GM19023 (cell line): Measurements from ENCODE around the gene C3AR1.
A peak's percentile ranks its signal among the peaks of the same experiment; 100 is the strongest.
"Not testable (repeated sequence)": the region's sequence is repeated elsewhere in the genome, so short reads cannot be mapped to it uniquely, and the experiment has no call there.

ENCODE experiments used
- ATAC-seq: cut with Tn5 transposase; IDR thresholded peaks from one replicate; pipeline ENCODE4 v1.9.1; 2021; ENCODE audit warnings: mild to moderate bottlenecking, moderate library complexity; ENCODE audit not compliant: unreplicated experiment

C3AR1 gene

DNA sequence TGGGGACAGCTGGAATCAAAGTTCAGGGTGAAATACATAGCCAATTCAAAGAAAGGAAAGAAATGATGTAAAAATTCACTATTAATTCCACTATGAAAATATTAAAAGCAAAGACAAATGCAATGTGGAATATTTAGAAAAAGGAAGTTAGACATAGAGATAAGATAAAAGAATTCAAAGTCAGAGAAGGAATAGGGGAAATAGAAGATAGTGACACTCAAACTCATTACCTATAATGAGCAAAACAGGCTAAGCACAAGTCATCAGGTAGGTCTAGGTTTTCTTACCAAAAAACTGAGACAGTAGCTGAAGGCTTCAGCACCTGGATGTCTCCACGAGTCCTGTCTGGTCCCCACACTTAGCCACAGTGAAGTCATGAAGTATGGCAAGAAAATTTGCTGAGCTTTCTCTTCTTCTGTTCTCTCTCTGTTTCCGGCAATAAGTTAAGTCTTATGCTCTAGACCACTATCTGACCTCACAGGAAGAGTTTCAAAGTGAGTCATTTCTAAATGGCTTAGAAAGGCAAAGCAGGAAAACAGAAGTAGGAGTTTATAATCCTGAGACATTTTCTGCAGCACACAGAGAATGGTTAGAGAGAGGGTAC is at the start of gene C3AR1:
Gene C3AR1, minus strand, starts transcription at position 369 of the 604 bp plus-strand sequence. CDS start 6,174 bp downstream, outside the sequence.
- no peak for ATAC-seq

DNA sequence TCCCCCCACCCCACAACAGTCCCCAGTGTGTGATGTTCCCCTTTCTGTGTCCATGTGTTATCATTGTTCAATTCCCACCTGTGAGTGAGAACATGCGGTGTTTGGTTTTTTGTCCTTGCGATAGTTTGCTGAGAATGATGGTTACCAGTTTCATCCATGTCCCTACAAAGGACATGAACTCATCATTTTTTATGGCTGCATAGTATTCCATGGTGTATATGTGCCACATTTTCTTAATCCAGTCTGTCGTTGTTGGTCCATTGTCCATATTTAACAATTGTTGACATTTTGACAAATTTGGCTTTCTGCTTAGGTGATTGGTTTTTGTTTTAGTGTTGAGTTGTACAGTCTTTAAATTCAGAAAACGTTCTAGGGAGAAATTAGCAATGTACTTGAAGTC is 47.0 kb upstream of the C3AR1 start:
- ATAC-seq, result not testable (repeated sequence)

DNA sequence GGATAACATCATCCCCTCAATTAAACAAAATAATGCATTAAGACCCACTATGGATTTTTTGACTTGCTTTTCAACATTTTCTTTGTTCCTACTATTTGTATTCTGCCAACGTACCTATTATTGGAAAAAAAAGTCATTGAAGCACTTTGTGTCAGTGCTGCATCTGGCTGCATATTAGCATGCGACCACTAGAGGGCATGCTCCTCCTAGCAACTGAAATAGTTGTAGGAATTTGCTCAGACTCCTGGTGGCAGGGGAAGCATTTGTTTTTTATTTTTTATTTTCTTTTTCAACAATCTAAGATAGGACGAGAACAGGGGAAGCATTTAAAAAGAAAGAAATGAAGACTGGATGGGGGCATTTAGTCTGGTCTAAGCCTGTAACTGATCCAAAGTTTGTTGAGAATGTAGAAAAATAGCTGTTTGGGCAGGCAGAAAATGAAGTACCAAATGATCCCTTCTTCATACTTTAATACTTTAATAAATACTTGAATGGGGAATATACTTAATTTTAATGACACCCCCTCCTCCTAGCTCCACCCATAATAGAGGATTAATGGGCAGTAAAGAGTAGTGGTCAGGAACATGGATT is 42.7 kb upstream of the C3AR1 start:
- no peak for ATAC-seq

DNA sequence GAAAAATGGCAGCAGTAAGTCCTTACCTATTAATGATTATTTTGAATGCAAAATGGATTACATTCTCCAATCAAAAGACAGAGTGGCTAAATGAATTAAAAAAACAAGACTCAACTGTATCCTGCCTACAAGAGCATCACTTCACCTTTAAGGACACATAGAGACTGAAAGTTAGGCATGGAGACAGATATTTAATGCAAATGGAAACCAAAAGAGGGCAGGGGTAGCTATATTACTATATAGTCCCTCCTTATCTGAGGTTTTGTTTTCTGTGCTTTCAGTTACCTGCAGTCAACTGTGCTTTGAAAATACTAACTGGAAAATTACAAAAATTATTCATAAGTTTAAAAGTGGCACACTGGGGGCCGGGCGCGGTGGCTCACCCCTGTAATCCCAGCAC is 33.1 kb upstream of the C3AR1 start:
- ATAC-seq, result no peak

DNA sequence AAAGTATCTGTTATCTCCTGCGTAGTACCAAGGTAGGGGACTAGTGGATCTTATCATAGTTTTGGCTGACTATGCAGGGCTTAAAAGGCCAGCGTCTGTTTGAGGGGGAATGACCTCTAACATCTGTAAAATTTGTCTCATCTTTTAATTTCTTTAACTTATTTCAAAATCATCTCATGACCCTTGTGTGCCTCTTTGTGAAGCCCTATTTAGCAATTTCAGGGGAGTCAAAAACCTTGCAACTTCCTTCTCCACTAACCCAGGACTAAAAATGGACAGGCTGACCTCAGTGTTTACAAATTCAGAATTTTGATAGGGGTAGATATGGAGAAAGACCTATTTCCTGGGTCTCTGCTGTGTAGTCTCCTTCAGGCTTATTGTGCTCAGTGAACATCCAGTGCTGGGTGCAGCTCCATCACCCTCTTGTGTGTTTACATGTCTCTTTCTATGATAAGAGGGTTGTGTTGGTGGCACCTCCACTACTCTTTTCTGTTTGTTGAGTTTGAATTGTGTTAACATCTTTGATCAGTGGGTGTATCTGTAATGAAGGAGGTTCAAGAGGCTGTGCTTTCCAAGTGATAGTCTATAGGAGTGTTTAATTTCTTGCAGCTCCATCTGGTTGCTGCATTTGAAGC is 30.2 kb upstream of the C3AR1 start:
- ATAC-seq, result no peak

DNA sequence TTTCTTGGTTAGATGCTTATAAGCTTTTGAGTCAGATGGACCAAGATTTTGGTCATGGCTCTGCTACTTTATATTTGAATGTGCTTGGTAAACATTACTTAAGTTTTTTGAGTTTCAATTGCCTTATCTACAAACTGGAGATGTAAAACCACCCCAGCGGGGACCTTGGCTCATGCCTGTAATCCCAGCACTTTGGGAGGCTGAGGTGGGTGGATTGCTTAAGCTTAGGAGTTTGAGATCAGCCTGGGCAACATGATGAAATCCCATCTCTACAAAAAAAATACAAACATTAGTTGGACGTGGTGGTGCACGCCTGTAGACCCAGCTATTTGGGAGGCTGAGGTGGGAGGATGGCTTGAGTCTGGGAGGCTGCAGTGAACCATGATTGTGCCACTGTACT is 27.1 kb upstream of the C3AR1 start:
- no peak for ATAC-seq

DNA sequence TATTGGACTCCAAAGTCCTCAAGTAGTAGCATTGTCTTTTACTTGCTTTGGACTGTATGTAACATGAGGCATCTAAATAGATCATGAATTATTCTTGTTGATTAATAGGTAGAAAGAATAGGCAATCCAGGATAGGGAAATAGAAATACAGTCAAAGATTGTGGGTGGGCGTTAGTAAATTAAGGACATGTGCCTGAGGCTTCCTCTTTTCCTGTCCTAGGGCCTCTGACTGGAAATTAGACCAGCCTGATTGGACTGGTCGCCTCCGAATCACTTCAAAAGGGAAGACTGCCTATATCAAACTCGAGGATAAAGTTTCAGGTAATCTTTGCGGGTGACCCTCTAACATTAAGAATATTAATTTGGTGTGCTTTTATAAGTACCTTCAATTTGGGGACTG is 23.6 kb upstream of the C3AR1 start:
- ATAC-seq, result no peak

DNA sequence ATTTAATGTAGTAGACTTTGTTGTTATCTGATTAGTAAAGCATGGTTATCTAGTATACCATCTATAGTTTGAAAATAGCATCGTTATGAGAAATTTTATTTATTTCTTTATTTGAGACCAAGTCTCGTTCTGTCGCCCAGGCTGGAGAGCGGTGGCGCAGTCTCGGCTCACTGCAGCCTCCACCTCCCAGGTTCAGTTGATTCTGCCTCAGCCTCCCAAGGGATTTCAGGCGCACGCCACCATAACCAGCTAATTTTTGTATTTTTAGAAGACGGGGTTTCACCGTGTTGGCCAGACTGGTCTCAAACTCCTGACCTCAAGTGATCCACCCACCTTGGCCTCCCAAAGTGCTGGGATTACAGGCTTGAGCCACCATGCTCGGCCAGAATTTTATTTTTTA is 23.1 kb upstream of the C3AR1 start:
- ATAC-seq, result not testable (repeated sequence)

DNA sequence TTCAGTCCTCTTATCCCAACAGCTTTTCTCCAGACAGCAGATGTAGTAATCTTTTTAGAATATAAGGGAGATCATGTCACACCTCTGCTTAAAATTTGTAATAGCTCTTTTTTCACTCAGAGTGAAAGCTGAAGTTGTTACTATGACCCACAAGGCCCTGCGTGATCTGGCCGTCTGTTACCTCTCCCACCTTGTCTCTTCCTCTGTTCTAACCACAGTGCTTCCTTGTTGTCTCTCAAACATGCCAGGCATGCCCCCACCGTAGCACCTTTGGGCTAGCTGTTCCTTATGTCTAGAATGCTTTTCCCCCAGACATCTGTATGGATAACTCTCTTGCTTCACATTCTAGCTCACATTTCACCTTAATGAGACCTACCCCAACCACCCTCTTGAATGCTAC is 22.4 kb upstream of the C3AR1 start:
- ATAC-seq, result peak; percentile 63

DNA sequence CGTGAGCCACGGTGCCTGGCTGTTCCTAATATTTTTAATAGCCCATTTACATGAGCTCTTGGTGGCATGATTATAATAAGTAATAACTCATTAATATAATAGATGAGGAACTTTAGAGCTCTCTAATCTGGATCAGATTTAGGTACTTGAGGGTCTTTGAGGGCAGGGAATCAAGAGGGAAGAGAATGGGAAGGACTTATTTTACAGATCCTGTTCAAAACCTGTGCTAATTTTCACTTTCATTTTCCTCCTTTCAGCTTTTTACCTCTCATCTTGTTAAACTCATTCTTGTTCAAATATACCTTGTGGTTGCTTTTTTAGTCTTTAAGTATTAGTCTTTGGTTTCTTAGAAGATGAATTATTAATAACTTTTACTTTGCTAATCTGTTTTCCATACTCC is 21.5 kb upstream of the C3AR1 start:
- no peak for ATAC-seq

DNA sequence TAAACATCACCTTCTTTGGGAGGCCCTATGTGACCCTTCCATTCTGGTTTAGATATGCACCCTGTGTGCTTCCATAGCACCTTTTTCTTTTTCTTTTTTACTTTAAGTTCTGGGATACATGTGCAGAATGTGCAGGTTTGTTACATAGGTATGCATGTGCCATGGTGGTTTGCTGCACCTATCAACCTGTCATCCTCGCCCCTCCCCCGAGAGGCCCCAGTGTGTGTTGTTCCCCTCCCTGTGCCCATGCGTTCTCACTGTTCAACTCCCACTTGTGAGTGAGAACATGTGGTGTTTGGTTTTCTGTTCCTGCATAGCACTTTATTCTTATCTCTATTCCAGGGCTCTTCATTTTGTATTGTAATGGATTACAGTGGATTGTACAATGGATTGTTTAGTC is 18.2 kb upstream of the C3AR1 start:
- ATAC-seq, result not testable (repeated sequence)

DNA sequence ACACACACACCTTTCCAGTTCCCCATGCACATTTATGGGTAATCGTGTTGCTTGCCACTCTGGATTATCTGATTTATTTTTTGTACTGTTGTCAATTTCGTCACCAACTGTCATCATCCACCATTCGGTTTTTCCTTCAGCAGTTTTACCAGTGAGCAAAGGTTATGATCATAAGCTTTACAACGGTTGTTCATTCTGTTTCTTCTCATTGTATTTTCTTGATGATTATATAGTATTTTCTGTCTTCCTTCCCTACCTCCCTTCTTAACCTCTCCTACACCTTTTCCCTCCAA is 16.6 kb upstream of the C3AR1 start:
- no peak for ATAC-seq

DNA sequence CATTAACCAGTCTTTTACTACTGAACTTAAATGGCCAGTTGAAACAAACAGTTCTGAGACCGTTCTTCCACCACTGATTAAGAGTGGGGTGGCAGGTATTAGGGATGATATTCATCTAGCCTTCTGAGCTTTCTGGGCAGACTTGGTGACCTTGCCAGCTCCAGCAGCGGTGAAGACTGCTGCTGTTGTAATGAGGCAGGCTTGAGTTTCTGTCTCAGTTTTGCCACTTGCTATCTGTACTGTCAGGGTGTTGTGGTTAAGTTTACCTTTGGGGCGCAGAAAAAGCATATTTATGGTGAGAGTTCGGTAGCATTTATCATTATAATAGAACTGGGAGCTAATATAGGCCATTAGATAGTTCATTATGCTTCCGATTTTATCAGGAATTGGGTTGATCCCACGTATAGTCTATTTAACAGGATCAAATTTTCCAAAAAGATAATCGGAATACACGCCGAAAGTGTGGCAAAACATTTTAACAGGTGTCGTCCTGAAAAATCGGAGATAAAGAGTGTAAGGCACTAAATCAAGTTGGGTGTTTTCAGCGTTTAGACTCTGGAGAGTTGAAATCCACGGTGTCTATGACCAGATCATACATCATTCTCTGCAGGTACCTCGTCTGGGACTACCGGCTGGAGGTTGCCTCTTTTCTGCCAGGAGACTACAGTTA is 15.2 kb upstream of the C3AR1 start:
- peak; percentile 35 for ATAC-seq

DNA sequence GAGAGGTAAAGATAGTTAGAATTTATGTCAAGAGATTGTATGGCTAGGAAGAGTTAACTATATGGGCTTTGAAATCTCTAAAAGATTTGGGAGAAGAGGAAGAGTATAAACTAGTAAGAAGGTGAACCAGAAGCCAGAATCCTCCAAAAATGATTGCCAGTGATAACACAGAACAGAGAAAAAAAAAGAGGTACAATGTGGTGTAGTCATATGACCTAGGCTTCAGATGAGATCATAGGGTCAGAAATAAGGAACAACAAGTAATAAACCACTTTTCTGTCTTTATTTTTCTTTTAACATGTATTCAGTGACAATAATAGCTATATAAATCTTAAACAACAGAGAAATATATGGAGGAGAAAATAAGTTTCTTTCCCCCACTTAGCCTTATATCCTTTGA is 14.0 kb upstream of the C3AR1 start:
- ATAC-seq, result no peak

DNA sequence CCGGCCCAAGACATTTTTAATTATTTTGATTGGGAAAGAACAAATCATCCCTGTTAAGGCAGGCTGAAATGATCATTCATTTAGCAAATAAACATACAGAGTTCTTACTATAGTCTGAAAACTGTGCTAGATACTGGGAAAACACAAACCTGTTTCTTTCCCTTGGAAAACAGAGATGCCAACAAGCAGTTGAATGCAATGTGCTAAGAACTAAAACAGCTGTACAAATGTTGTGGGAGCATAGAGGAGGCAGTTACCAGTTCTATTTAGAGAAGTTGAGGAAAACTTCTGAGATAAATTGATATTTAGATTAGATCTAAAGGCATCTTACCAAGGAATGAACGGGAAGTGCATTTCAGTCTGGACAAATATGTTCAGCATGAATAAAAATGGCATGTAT is 12.8 kb upstream of the C3AR1 start:
- ATAC-seq, result no peak

DNA sequence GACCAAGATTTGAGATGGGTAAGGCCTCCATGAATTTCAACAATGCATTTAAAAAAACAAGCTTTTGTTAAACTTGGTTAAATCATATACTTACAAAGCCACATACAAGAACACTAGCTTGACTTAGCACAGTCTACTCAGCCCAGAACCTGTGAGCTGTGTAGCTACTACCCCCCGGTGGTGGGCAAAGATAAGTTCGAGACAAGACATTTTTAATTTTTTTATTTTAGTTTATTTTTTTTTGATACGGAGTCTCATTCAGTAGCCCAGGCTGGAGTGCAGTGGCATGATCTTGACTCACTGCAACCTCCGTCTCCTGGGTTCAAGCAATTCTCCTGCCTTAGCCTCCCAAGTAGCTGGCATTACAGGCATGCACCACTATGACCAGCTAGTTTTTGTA is 12.2 kb upstream of the C3AR1 start:
- no peak for ATAC-seq

DNA sequence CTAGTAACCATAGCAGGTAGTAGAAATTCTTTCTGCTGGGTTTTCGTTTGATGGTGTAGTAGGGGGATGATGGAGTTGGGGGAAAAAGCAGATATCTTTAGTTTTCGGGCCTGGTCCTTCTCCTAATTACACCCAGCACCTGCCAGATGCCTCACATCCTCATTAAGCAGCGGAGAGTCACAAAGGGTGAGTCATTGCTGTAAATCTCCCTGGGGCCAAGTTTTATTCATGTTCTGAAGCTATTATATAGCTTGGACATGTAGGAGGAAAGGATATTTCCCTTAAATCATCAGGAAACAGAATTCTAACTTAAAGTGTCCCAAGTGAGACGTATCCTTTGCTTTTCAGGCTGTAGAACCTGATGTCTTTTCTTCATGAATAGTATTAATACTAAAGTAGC is 11.0 kb upstream of the C3AR1 start:
- no peak for ATAC-seq

DNA sequence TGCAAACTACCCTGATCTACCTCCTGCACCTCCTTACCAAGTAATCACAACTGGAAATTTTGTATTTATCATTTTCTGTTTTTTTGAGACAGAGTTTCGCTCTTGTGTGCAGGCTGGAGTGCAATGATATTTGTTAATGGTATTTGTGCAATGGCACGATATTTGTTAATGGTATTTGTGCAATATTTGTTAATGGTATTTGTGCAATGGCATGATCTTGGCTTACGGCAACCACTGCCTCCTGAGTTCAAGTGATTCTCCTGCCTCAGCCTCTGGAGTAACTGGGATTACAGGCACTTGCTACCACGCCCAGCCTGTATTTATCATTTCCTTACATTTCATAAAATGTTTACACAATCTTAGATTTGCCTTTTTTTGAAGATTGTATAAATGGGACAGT is 10.2 kb upstream of the C3AR1 start:
- no peak for ATAC-seq

DNA sequence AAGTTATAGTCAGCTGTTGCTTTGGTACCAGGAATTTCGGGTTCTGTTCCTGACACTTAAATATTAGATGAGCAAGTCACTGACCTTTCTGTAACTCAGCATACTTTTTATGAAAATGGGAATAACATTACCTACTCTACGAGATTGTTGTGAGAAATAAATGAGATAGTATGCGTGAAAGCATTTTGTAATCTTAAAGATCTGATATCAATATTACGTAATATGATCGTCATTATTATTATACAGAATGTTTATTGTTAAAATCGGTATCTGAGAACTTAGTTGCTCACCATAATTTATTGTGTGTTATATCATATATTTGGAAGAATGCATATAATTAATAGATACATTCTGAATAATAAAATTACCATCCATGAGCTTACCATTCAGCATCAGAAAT is 9.8 kb upstream of the C3AR1 start:
- ATAC-seq, result no peak

DNA sequence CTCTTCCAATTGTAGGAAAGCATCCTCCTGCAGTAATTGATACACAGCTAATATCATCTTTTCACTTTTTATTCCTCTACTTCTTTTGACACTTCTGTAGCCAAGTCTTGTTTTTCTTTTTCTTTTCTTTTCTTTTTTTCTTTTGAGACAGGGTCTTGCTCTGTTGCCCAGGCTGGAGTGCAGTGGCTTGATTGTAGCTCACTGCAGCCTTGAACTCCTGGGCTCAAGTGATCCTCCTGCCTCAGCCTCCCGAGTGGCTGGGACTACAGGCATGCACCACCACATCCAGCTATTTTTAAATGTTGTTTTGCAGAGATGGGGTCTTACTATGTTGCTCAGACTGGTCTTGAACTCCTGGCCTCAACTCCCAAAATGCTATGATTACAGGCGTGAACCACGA is 5.7 kb upstream of the C3AR1 start:
- not testable (repeated sequence) for ATAC-seq

DNA sequence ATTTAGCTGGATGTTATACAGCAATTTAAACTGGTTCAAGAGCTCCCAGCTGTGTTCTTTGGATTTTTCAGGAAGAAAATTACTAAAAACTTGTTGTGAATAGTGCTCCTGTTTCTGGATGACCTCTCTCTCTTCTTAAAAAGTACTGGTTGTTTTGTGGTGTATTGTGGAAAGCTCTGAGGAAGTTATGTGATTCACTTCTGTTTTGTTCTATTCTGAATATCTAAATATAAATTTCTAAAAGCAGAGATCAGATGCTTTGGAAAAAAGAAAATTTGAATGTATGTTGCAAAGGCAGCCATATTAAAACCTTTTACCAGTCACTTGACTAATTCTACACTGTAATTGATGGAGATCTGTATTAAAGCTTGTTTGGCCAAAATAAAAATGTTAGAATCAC is 3.4 kb upstream of the C3AR1 start:
- ATAC-seq, result no peak

DNA sequence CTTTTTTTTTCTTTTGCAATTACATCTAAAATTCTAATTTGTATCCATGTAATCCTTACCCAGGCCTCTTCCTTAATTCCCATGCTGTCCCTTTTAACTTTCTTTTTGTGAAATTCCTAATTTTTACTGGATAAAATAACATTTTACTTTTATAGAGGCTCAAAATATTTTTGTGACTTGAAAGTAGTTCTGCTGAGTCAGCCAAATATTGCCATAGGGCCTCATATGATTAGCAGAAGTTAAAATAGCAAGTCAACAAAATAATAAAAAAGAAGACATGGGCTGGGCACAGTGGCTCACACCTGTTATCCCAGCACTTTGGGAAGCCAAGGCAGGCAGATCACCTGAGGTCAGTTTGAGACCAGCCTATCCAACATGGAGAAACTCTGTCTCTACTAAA is 2.0 kb downstream of the C3AR1 start:
- no peak for ATAC-seq
